Measurements from ENCODE around the gene SYNRG.
A peak's percentile ranks its signal among the peaks of the same experiment; 100 is the strongest.

The SYNRG gene

DNA sequence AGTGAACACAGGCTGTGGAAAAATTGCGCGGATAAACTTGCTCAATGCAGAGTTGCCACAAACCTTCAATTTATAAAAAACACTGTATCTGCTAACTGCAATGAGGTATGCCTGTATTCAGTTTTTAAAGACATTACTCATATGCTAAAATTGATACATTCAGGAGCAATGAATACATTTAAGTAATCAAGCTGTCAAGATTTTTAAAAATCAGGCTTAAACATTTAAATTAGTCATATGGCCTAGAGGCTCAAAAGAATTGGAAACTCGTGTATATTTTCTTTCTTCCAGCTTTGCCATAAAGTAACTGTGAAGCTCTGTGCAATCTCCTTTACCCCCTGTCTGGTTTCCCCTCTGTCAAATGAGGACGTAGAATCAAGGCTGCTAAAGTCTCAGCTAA is 4.1 kb downstream of the SYNRG start:
- DNase-seq: no peak

DNA sequence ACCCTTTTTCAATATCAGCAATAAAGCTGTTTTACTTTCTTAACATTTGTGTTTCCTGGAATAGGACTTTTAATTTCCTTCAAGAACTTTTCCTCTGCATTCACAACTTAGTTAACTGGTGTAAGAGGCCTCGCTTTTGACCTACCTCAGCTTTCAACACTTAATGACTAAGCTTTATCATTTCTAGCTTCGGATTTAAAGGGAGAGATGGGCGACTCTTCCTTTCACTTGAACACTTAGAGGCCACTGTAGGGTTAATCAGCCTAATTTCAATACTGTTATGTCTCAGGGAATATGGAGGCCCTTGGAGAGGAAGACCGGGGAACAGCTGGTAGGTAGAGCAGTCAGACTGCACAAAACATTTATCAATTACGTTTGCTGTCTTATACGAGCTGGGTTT is 4.7 kb downstream of the SYNRG start:
- no peak for DNase-seq

DNA sequence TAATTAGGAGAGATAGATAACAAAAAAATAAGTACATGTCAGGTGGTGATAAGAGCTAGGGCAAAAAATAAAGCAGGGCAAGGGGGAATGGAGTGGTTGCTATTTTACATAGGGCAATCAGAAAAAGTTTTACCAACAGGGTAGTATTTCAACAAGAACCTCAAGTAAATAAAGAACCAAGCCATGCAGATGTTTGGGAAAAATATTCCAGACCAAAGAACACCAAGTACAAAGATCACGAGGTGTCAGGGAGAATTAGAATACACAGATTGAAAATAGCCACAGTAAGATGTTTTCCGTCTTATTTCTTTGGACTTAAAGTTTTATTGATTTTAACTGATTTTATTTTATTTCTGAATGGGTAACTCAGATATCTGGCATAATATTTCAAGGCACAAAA is 11.1 kb downstream of the SYNRG start:
- DNase-seq: no peak

DNA sequence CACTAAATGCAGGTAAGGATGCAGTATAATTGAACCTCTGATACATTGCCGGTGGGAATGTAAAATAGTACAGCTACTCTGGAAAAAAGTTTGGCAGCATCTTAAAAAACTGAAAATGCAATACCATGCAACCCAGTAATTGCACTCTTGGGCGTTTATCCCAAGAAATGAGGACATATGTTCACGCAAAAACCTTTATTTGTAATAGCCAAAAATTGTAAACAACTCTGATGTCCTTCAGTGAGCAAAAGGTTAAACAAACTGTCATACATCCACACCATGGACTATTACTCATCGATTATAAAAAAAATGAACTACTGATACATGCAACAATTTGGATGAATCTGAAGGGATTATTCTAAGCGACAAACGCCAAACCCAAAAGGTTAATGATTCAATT is 16.9 kb downstream of the SYNRG start:
- DNase-seq: no peak

- DNase-seq: no peak
Measured at GRCh38 chr17:37585066-37585465, 24.2 kb downstream of the SYNRG start.

GRCh38 chr17:37576281-37576680 is 32.9 kb downstream of the SYNRG start:
- no peak for DNase-seq

- DNase-seq: no peak
Measured at GRCh38 chr17:37574427-37574826, 34.8 kb downstream of the SYNRG start.

- no peak for DNase-seq
Measured at GRCh38 chr17:37571674-37572073, 37.5 kb downstream of the SYNRG start.

GRCh38 chr17:37570527-37571093 is 38.6 kb downstream of the SYNRG start:
- DNase-seq: peak; percentile 24

DNA sequence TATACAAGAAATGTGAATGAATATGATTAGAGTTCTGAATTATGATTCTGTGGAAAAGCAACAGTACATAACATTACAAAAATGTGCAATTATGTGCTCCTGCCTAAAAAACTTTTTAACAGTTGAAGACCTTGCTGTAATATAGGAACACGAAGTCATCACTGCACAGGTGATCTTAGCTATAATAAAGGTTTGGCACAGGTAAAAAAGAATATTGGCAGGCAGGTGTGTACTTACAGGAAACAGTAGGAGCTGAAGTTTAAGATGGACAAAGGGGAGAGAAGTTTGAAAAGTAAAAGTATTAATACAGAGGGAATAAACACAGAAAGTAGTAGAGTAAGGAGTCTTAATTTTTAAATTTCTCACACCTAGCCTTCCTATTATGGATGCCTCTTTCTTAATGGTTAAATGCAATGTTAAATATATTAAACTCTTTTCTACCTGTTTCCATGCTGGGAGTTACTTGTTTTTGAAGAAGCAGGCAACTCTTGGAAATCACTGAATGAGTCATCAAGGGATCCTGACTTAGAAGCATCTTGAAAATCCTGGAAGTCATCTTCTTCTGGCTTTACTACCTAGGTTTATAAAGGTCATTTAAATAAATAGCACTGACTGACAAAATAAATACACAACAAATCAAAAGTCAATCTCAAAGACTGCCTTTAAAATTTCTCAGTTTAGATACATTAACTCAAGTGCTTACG is 40.7 kb downstream of the SYNRG start:
- DNase-seq: no peak

- DNase-seq: no peak
Measured at GRCh38 chr17:37567538-37567937, 41.7 kb downstream of the SYNRG start.

GRCh38 chr17:37567137-37567536 is 42.1 kb downstream of the SYNRG start:
- no peak for DNase-seq

DNA sequence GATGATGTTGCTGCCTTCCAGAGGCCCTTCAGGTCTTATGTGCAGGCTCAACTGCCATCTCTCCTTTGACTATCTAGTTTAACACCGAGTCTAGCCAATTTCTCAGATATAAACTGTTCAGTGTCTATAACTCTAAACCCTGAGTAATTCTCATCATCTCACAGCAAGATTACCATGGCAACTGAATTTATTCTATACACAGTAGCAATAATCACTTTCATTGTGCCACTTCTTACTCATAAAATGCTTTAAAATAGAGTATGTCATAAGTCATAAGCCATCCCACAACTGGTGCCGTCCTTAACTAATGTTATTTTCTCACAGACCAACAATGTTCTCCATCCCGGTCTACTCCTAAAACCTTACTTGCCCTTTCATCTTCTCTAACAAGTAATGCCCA is 45.0 kb downstream of the SYNRG start:
- no peak for DNase-seq

DNA sequence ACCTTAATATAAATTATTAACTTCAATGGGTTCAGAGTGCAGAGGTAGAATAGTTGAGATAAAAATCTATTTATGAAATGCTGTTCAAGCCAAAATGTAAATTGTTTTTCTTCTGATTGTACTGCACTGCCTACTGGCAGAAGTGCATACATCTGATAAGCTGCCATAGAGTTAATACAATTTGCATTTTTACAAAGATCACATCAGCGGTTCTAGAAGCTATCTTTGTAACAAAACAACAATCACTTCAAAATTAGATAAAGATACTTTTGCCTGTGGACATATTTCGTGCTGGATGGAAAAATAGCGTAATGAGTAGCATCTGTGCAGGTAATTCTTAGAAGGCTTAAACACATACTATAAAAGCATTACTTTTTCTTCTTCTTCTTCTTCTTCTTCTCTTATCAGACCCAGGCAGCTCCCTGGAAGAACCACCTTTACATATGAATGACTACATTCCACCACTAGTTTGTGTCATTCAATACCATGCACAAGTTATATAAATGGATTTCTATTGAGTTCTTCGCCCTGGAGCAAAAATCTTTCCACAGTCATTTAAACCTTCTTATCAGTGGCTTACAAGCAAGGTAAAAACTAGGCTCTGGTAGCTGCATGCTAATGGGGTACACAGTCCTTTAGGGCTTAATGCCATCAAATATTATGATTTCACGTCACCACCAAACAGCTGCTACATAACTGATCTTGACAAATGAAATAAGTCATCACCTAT is 47.0 kb downstream of the SYNRG start:
- no peak for DNase-seq

- DNase-seq: no peak
Measured at GRCh38 chr17:37558299-37558698, 50.9 kb downstream of the SYNRG start.

GRCh38 chr17:37557482-37557881 is 51.7 kb downstream of the SYNRG start:
- no peak for DNase-seq

DNA sequence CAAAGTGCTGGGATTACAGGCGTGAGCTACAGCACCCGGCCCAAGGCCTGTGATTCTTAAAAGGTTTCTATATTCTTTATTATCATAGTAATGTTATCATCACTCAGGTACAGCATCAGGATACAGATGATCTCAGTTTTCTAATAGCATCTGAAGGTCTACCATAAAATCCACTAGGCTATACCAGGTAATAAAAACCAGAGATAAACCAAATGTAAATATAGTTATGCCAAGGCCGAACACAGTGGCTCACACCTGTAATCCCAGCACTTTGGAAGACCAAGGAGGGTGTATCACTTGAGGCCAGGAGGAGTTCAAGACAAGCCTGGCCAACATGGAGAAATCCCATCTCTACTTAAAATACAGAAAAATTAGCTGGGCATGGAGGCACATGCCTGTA is 53.8 kb downstream of the SYNRG start:
- no peak for DNase-seq

GRCh38 chr17:37553401-37553966 is 55.7 kb downstream of the SYNRG start:
- no peak for DNase-seq

GRCh38 chr17:37551788-37552187 is 57.4 kb downstream of the SYNRG start:
- no peak for DNase-seq

DNA sequence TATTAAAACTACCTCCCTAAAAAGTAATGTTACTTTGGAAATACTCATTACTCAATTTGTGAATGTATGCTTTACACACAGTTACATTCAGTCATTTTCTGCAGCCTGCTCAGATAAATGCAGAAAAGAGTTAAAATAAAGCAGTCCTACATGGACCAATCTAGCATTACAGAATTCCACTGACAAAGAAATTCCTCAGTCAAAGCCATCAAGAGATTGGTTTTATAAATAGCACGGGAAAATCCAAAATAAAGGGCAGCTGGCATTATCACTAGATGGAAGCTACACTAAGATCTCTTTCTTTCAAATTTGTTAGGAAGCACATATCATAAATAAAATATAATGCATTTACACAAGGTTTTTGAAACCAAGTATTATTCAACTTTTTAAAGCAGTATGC is 61.2 kb downstream of the SYNRG start:
- no peak for DNase-seq

GRCh38 chr17:37546302-37546701 is 62.9 kb downstream of the SYNRG start:
- DNase-seq: no peak

GRCh38 chr17:37545486-37545885 is 63.7 kb downstream of the SYNRG start:
- DNase-seq: no peak

DNA sequence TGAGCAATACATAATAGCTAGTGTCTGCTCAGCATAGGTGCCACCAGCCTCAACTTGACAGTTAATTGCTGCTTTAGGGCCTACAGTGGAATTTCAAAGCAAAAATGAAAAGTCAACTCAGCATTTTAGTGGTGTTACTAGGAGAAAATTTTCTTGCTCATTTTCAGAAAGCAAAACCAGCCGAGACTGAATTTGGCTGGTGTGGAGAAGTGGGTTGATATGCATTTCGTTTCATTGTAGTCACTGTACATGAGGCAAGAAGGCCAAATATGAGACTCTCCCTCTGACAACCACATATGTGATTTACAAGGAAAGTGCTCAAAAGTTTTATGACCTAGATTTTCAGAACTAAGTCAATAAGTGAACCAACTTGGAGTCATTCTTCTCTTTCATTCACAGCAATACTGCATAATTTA is 65.6 kb downstream of the SYNRG start:
- DNase-seq: no peak

Measured in activated T-cell treated with anti-CD3 and anti-CD28 coated beads, Interleukin-2, amount 50 U/mL, for 1 hour (primary cell).